Smooth muscle cell (in vitro differentiated cells): ENCODE results near the gene CCDC85A. TPM values are rescaled to one million over a fixed set of nuclear protein-coding genes. Genes with fewer than 3 reads are reported as not detected.

Experiments
- DNase-seq: peaks from one replicate; lab custom pipeline; 2025; ENCODE audit not compliant: unreplicated experiment; lab: John Stamatoyannopoulos, UW
- H2AFZ ChIP-seq: fragments of 200-600 bp; sonication (generic); 2 replicates; pipeline ENCODE4 v1.6.0; 2016; ENCODE audit warnings: antibody characterized with exemption, low read depth, mild to moderate bottlenecking
- H3F3A ChIP-seq: fragments of 200-600 bp; sonication (generic); 2 replicates; pipeline ENCODE4 v1.6.0; 2017; ENCODE audit warnings: antibody characterized with exemption, low read depth
- H3K27ac ChIP-seq: fragments of 200-600 bp; sonication (generic); 2 replicates; pipeline ENCODE4 v1.5.1; 2016; ENCODE audit warnings: low read depth, mild to moderate bottlenecking
- H3K27me3 ChIP-seq: fragments of 200-600 bp; sonication (generic); 2 replicates; pipeline ENCODE4 v1.6.1; 2016; ENCODE audit warnings: low read depth, mild to moderate bottlenecking
- H3K36me3 ChIP-seq: fragments of 200-600 bp; sonication (generic); 2 replicates; pipeline ENCODE4 v1.5.1; 2016; ENCODE audit warnings: low read depth
- H3K4me1 ChIP-seq: fragments of 200-600 bp; sonication (generic); 2 replicates; pipeline ENCODE4 v1.5.1; 2016; ENCODE audit warnings: low read depth
- H3K4me2 ChIP-seq: fragments of 200-600 bp; sonication (generic); 2 replicates; pipeline ENCODE4 v1.6.0; 2016; ENCODE audit warnings: mild to moderate bottlenecking
- H3K4me3 ChIP-seq: fragments of 200-600 bp; sonication (generic); 2 replicates; pipeline ENCODE4 v1.5.1; 2016; ENCODE audit warnings: mild to moderate bottlenecking
- H3K79me2 ChIP-seq: fragments of 200-600 bp; sonication (generic); 2 replicates; pipeline ENCODE4 v1.6.0; 2016; ENCODE audit warnings: low read depth, mild to moderate bottlenecking
- H3K9ac ChIP-seq: fragments of 200-600 bp; sonication (generic); 2 replicates; pipeline ENCODE4 v1.6.0; 2016; ENCODE audit warnings: low read depth
- H3K9me3 ChIP-seq: fragments of 200-600 bp; sonication (generic); replicated peaks from 2 replicates; pipeline ENCODE4 v1.5.1; 2016; ENCODE audit warnings: low read depth
- H4K20me1 ChIP-seq: fragments of 200-600 bp; sonication (generic); 2 replicates; pipeline ENCODE4 v1.6.0; 2016; ENCODE audit warnings: low read depth
- WGBS: methylation state at CpG from one replicate; pipeline ENCODE4 v1.1.7; 2016; ENCODE audit warnings: low lambda C conversion rate; 5-methylcytosine and 5-hydroxymethylcytosine counted together
- polyA plus RNA-seq: library from polyadenylated mRNA; unstranded; fragments of >200 nt; fragmentation: Nextera tagmentation; extraction: Ambion mirVana; gene quantifications from 2 replicates; pipeline ENCODE4 v1.2.1, GENCODE V29; 2016
- total RNA-seq: library from RNA; depleted of rRNA; stranded (reverse); fragments of >200 nt; gene quantifications from 2 replicates; pipeline ENCODE4 v1.2.3, GENCODE V29; 2014
- TF ChIP-seq, protein P1 (sequence below): fragments of 200-600 bp; sonication (generic); IDR thresholded peaks from 2 replicates; pipeline ENCODE4 v1.5.1; 2017; ENCODE audit warnings: borderline replicate concordance, mild to moderate bottlenecking, antibody characterized with exemption; ENCODE audit not compliant: insufficient read depth, poor library complexity, severe bottlenecking

The CCDC85A gene
- total and polyA plus RNA-seq, 2 experiments from 2014 or later, result 0.67 to 2.1 TPM

DNA sequence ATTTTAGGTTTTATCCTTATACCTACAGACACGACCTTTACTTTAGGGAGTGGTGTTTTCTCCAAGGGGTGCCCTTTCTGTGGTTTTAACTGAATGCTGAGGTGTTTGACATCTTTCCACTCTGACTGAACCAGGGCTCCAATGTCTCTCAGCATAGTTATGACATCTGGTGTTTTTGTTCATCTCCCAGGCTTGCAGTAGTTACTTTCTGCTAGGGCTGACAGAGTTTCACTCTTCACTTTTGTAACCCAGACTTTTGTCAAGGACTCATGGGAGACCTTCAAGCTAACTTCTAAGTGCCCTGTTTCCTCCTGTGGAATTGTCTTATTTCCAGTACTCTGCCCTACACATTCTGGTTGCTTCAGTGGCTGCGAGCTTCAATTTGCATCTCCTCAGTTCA, 103.1 kb downstream of the CCDC85A start:
- H3F3A ChIP-seq, result no peaks in the 10 kb centered on the region
- peak overlapping the region; percentile 59 for H3K27ac ChIP-seq
- H3K4me2 ChIP-seq, result no peak overlapping the region
- TF ChIP-seq, protein P1, sequence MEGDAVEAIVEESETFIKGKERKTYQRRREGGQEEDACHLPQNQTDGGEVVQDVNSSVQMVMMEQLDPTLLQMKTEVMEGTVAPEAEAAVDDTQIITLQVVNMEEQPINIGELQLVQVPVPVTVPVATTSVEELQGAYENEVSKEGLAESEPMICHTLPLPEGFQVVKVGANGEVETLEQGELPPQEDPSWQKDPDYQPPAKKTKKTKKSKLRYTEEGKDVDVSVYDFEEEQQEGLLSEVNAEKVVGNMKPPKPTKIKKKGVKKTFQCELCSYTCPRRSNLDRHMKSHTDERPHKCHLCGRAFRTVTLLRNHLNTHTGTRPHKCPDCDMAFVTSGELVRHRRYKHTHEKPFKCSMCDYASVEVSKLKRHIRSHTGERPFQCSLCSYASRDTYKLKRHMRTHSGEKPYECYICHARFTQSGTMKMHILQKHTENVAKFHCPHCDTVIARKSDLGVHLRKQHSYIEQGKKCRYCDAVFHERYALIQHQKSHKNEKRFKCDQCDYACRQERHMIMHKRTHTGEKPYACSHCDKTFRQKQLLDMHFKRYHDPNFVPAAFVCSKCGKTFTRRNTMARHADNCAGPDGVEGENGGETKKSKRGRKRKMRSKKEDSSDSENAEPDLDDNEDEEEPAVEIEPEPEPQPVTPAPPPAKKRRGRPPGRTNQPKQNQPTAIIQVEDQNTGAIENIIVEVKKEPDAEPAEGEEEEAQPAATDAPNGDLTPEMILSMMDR, result no peak
- H3K4me3 ChIP-seq, result no peak overlapping the region
- H3K36me3 ChIP-seq, result no peaks in the 10 kb centered on the region
- H2AFZ ChIP-seq, result peak overlapping the region; percentile 24
- no peaks in the 10 kb centered on the region for H3K4me1 ChIP-seq
- H3K9me3 ChIP-seq, result no peaks in the 10 kb centered on the region
- H3K79me2 ChIP-seq, result no peaks in the 10 kb centered on the region
- no peaks in the 10 kb centered on the region for H4K20me1 ChIP-seq
- no peaks in the 10 kb centered on the region for H3K27me3 ChIP-seq
- no peak overlapping the region for H3K9ac ChIP-seq
- 83% methylated on average over 2 of the region's 2 CpGs for WGBS
- no peak for DNase-seq

DNA sequence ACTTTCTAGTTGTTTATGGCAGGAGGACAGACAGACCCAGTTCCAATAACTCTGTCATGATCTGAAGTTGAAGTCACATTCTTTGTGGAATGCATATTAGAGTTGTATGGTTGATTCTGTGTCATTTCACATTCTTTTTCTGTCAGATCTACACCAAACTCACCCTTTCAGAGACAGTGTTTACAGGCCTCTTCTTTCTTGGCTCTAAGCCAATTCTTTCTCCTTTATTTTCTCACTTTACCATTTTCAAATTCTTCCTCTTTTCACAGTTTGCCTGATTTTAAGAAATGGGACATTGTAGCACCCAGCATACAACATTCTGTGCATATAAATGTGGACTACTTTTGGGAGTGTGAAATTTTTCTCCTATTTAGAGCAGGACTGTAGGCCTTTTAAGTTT, 103.7 kb downstream of the CCDC85A start:
- TF ChIP-seq, protein P1, result no peak
- Histone ChIP-seq H3K9me3 (no peaks in the 10 kb centered on the region), H3K4me2 (no peak overlapping the region), H3F3A (no peaks in the 10 kb centered on the region), H4K20me1 (no peaks in the 10 kb centered on the region), H3K27me3 (no peaks in the 10 kb centered on the region), H2AFZ (peak overlapping the region; percentile 24), H3K79me2 (no peaks in the 10 kb centered on the region), H3K4me3 (no peak overlapping the region), H3K4me1 (no peaks in the 10 kb centered on the region), H3K36me3 (no peaks in the 10 kb centered on the region), H3K9ac (no peak overlapping the region), H3K27ac (peak overlapping the region; percentile 59)
- DNase-seq, result no peak

DNA sequence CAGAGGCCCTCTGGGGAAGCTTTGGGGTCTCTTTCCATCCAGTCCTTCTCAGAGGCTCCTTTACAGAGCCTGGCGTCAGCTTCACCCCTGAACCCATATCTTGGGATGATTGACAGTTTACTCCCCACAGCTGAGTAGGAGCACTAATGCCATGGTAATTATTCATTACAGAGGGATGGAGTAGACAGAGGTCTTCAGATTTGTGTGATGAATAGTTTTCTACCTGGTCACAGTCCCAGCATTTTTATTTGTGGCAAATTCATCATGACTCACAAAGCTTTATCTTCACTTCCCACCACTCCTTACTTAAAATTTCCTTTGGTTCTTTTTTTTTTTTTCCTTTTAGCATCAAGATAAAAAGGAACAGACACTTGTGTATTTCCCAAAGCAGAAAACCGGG, 104.2 kb downstream of the CCDC85A start:
- no peak overlapping the region for H3K4me2 ChIP-seq
- H2AFZ ChIP-seq, result no peak overlapping the region
- no peak overlapping the region for H3K9ac ChIP-seq
- H3K36me3 ChIP-seq, result no peaks in the 10 kb centered on the region
- H3F3A ChIP-seq, result no peaks in the 10 kb centered on the region
- H3K27ac ChIP-seq, result peak overlapping the region; percentile 59
- TF ChIP-seq, protein P1, result no peak
- H3K9me3 ChIP-seq, result no peaks in the 10 kb centered on the region
- no peaks in the 10 kb centered on the region for H3K4me1 ChIP-seq
- H4K20me1 ChIP-seq, result no peaks in the 10 kb centered on the region
- 33% methylated on average over 2 of the region's 2 CpGs for WGBS
- H3K4me3 ChIP-seq, result no peak overlapping the region
- no peaks in the 10 kb centered on the region for H3K79me2 ChIP-seq
- no peak for DNase-seq
- H3K27me3 ChIP-seq, result no peaks in the 10 kb centered on the region

DNA sequence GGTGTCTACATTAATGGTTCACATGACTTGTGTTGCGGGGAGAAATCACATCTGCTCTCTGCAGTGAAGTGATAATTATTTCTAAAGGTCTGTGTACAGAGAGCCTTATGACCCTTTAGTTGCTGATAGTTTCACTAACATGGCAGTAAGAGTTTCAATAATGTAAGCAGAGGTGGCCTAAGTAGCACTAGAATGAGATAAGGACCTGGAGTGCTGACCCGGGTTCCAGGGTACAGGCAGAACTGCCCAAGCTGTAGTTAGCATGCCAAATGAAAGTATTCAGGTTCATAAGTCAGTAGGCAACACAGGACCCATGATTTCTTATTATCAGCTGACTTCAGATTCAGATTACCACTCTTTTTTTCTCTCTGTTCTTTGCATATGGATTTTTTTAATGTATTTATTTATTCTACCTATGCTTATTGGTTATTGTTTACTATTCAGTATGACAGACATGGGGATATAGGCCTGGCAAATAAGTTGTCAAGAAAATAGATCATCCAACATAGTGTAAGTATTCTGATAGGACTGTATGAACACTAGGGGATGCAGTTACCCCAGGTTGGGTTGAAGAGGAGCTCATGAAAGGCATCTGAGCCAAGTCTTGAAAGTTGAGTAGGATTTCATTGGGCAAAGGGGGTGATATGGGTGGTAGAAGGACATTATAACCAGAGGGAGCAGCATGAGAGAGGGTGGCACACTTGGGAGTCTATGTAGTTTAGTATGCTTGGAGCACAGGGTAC, 105.2 kb downstream of the CCDC85A start:
- no peaks in the 10 kb centered on the region for H3K4me1 ChIP-seq
- DNase-seq, result no peak
- no peaks in the 10 kb centered on the region for H3K36me3 ChIP-seq
- H3K27ac ChIP-seq, result peak overlapping the region; percentile 59
- H2AFZ ChIP-seq, result no peak overlapping the region
- 87% methylated on average over 2 of the region's 2 CpGs for whole genome bisulfite sequencing
- TF ChIP-seq, protein P1, result no peak
- no peaks in the 10 kb centered on the region for H4K20me1 ChIP-seq
- no peak overlapping the region for H3K4me3 ChIP-seq
- no peaks in the 10 kb centered on the region for H3K79me2 ChIP-seq
- no peak overlapping the region for H3K4me2 ChIP-seq
- H3K9ac ChIP-seq, result no peak overlapping the region
- H3F3A ChIP-seq, result no peaks in the 10 kb centered on the region
- H3K9me3 ChIP-seq, result no peaks in the 10 kb centered on the region
- H3K27me3 ChIP-seq, result no peaks in the 10 kb centered on the region
